Measurements from ENCODE around the gene OR10P1. TPM values are rescaled to one million over a fixed set of nuclear protein-coding genes. Genes with fewer than 3 reads are reported as not detected.

OR10P1 gene
- total and polyA plus RNA-seq, 3 donors from 2014 or later: not detected

- H3K36me3 ChIP-seq (ENCODE audit: low read depth, missing control alignments): no peaks in the 10 kb centered on the region
- no peaks in the 10 kb centered on the region for H3K9me3 ChIP-seq
- H3K27me3 ChIP-seq: no peaks in the 10 kb centered on the region
- TF ChIP-seq, protein P1, sequence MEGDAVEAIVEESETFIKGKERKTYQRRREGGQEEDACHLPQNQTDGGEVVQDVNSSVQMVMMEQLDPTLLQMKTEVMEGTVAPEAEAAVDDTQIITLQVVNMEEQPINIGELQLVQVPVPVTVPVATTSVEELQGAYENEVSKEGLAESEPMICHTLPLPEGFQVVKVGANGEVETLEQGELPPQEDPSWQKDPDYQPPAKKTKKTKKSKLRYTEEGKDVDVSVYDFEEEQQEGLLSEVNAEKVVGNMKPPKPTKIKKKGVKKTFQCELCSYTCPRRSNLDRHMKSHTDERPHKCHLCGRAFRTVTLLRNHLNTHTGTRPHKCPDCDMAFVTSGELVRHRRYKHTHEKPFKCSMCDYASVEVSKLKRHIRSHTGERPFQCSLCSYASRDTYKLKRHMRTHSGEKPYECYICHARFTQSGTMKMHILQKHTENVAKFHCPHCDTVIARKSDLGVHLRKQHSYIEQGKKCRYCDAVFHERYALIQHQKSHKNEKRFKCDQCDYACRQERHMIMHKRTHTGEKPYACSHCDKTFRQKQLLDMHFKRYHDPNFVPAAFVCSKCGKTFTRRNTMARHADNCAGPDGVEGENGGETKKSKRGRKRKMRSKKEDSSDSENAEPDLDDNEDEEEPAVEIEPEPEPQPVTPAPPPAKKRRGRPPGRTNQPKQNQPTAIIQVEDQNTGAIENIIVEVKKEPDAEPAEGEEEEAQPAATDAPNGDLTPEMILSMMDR (IDR thresholded peaks at IDR 0.05): no peak
- no peak for TF ChIP-seq POLR2A (IDR thresholded peaks at IDR 0.05)
- H3K27ac ChIP-seq: no peak overlapping the region
- intact Hi-C loops (cut with DNase I; ENCODE audit: low total_unique reads): no loop called here
- DNase-seq: no peak
- no peaks in the 10 kb centered on the region for H3K4me1 ChIP-seq
- H3K4me3 ChIP-seq: no peak overlapping the region
- WGBS, 2 donors: 90 to 92% methylated on average over 8 of the region's 8 CpGs
Measured at GRCh38 chr12:55675666-55676065, 39.0 kb downstream of the OR10P1 start.

DNA sequence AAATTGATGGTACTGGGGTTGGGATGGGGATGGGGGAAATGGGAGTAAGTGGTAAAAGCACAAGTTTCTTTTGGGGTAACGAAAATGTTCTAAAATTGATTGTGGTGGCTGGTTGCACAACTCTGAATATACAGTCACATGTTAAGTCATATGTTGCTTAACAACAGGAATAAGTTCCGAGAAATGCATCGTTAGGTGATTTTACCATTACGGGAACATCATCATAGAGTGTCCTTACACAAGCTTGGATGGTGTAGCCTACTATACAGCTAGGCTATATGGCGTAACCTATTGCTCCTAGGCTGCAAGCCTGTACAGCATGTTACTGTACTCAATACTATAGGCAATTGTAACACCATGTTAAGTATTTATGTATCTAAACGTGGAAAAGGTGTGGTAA lies 40.0 kb downstream of the OR10P1 start:
- intact Hi-C loops (cut with DNase I; ENCODE audit: low total_unique reads): no loop called here
- Histone ChIP-seq H3K27ac (no peak overlapping the region), H3K4me3 (no peak overlapping the region), H3K36me3 (ENCODE audit: low read depth, missing control alignments) (no peaks in the 10 kb centered on the region), H3K4me1 (peaks cover 9% of the 10 kb centered on the region), H3K9me3 (no peaks in the 10 kb centered on the region), H3K27me3 (no peaks in the 10 kb centered on the region)
- DNase-seq: no peak
- 56 to 72% methylated on average over 6 of the region's 6 CpGs for WGBS, 2 donors
- TF ChIP-seq POLR2A (IDR thresholded peaks at IDR 0.05): no peak
- TF ChIP-seq, protein P1 (IDR thresholded peaks at IDR 0.05): no peak

GRCh38 chr12:55679691-55680090 lies 43.0 kb downstream of the OR10P1 start:
- DNase-seq: no peak
- Histone ChIP-seq H3K27ac (no peak overlapping the region), H3K4me3 (no peak overlapping the region), H3K9me3 (no peaks in the 10 kb centered on the region), H3K36me3 (ENCODE audit: low read depth, missing control alignments) (no peaks in the 10 kb centered on the region), H3K27me3 (no peaks in the 10 kb centered on the region), H3K4me1 (peaks cover 14% of the 10 kb centered on the region)
- WGBS, 2 donors: 90 to 95% methylated on average over 5 of the region's 5 CpGs
- TF ChIP-seq, protein P1 (IDR thresholded peaks at IDR 0.05): no peak
- TF ChIP-seq POLR2A (IDR thresholded peaks at IDR 0.05): no peak
- intact Hi-C loops (cut with DNase I; ENCODE audit: low total_unique reads): no loop called here

DNA sequence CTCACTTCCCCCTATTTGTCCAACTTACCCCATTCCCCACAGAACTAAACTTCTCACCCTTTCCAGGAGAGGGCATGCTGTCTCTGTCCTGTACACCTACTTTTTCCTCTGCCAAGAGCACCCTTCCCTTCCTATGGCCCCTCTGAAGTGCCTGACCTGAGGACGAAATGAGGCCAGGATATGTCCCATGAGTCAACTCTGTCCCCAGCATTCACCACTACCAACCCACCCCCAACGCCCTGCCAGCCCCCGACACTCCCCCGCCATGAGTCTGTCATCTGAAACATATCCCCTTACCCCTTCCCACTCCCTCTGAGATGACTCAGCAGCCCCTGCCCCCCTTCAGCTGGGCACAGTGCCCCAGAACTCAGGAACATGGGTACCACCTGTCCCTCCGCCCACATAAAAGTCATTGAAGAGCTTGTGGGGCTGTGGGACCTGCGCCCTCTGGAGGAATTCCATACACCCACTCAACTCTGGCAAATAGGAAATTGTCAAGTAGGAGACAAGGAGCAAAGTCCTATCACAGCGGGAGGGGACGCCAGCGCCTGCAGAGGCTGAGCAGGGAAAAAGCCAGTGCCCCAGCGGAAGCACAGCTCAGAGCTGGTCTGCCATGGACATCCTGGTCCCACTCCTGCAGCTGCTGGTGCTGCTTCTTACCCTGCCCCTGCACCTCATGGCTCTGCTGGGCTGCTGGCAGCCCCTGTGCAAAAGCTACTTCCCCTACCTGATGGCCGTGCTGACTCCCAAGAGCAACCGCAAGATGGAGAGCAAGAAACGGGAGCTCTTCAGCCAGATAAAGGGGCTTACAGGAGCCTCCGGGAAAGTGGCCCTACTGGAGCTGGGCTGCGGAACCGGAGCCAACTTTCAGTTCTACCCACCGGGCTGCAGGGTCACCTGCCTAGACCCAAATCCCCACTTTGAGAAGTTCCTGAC lies 44.7 kb downstream of the OR10P1 start:
- WGBS, 2 donors: 25 to 30% methylated on average over 13 to 17 of the region's 17 CpGs
- H3K27ac ChIP-seq: no peak overlapping the region
- no peak overlapping the region for H3K4me3 ChIP-seq
- DNase-seq: peak; percentile 67
- TF ChIP-seq, protein P1 (IDR thresholded peaks at IDR 0.05): peak in 1 of 3 experiments; percentile 7
- no peak for TF ChIP-seq POLR2A (IDR thresholded peaks at IDR 0.05)
- H3K27me3 ChIP-seq: no peaks in the 10 kb centered on the region
- peaks cover 14% of the 10 kb centered on the region for H3K4me1 ChIP-seq
- H3K36me3 ChIP-seq (ENCODE audit: low read depth, missing control alignments): no peaks in the 10 kb centered on the region
- intact Hi-C loops (cut with DNase I; ENCODE audit: low total_unique reads): no loop called here
- H3K9me3 ChIP-seq: no peaks in the 10 kb centered on the region

All from testis (tissue), 3 donors.